HCT116 (cell line): Measurements from ENCODE around the gene ENTHD1. TPM values are rescaled to one million over a fixed set of nuclear protein-coding genes. Genes with fewer than 3 reads are reported as not detected.

Source experiments
- ATAC-seq: fragments of 200-7000 bp; cut with Tn5 transposase; 2 replicates; pipeline ENCODE4 v1.9.1; 2020; ENCODE audit warnings: mild to moderate bottlenecking, moderate library complexity
- BruUV-seq: library from RNA; stranded (reverse); fragments of 400-500 nt; replicated peaks from 2 replicates; lab custom pipeline; 2021; lab: Mats Ljungman, UMichigan
- CTCF ChIA-PET: fragments of 300-600 bp; sonication (Branson Sonifier 250); formaldehyde crosslinking; loops from one replicate; lab custom pipeline; 2021; ENCODE audit warnings: antibody characterized with exemption; lab: Charles Lee
- POLR2A ChIA-PET: fragments of 300-600, 350-600 bp; sonication (Branson Sonifier 250); formaldehyde crosslinking; loops from one replicate; lab custom pipeline; 2021; ENCODE audit warnings: antibody characterized with exemption; lab: Charles Lee
- RAD21 ChIA-PET, 2 experiments: fragments of 300-600 bp; sonication (Branson Sonifier 250); formaldehyde crosslinking; loops; one replicate each; lab custom pipeline; 2023; ENCODE audit warnings: low total read pairs in 2 of 2; ENCODE audit not compliant: uncharacterized antibody in 2 of 2, unreplicated experiment in 2 of 2, low non-redundant PET in 1 of 2; lab: Charles Lee
- DNase-seq: peaks from one replicate; pipeline ENCODE4 v3.0.0-alpha.2; 2010; ENCODE audit warnings: low read depth, low spot score
- H2AFZ ChIP-seq: fragments of 200-600 bp; shearing (Covaris generic), sonication (generic); 2 replicates; pipeline ENCODE4 v1.6.1; 2017; ENCODE audit warnings: low read depth, mixed run types, mixed read lengths, antibody characterized with exemption, low read length; ENCODE audit not compliant: poor library complexity, severe bottlenecking
- H3K27ac ChIP-seq: 2 replicates; pipeline ENCODE4 v1.5.1; 2012; ENCODE audit warnings: low read depth, low read length
- H3K27me3 ChIP-seq: fragments of 200-600 bp; sonication (generic); 2 replicates; pipeline ENCODE4 v1.6.1; 2016; ENCODE audit warnings: mixed run types, low read length, mixed read lengths; ENCODE audit not compliant: insufficient read depth
- H3K36me3 ChIP-seq, 2 experiments: fragments of 200-500 bp in 1 of 2; fragments of 200-600 bp in 1 of 2; sonication (Bioruptor generic) in 1 of 2; sonication (generic) in 1 of 2; 2 replicates each; pipeline versions ENCODE4 v1.5.1 to v1.6.1; 2014 to 2016; ENCODE audit warnings: low read length in 2 of 2, inconsistent platforms in 1 of 2, mixed read lengths in 1 of 2, mixed run types in 1 of 2; ENCODE audit not compliant: insufficient read depth in 2 of 2, control insufficient read depth in 1 of 2
- H3K4me1 ChIP-seq, 2 experiments: fragments of 200-600 bp in 1 of 2; sonication (generic) in 1 of 2; 2 replicates each; pipeline versions ENCODE4 v1.5.1 to v1.6.1; 2012 to 2017; ENCODE audit warnings: low read length in 2 of 2, inconsistent platforms in 1 of 2, mild to moderate bottlenecking in 1 of 2, mixed read lengths in 1 of 2, mixed run types in 1 of 2, moderate library complexity in 1 of 2; ENCODE audit not compliant: insufficient read depth in 2 of 2, control insufficient read depth in 1 of 2
- H3K4me2 ChIP-seq: fragments of 200-600 bp; sonication (generic); 2 replicates; pipeline ENCODE4 v1.6.1; 2017; ENCODE audit warnings: mixed run types, low read length, mixed read lengths
- H3K4me3 ChIP-seq, 2 experiments: fragments of 200-600 bp in 1 of 2; sonication (generic) in 1 of 2; replicated peaks in 1 of 2; 2 replicates each; pipeline ENCODE4 v1.5.1; 2011 to 2016; ENCODE audit warnings: low read length in 2 of 2, control low read depth in 1 of 2, low read depth in 1 of 2, mild to moderate bottlenecking in 1 of 2, mixed read lengths in 1 of 2, mixed run types in 1 of 2
- H3K79me2 ChIP-seq: fragments of 200-600 bp; sonication (generic); 2 replicates; pipeline ENCODE4 v1.6.1; 2017; ENCODE audit warnings: mild to moderate bottlenecking, mixed run types, low read length, moderate library complexity, mixed read lengths; ENCODE audit not compliant: insufficient read depth
- H3K9ac ChIP-seq: fragments of 200-600 bp; sonication (generic); 2 replicates; pipeline ENCODE4 v1.6.1; 2016; ENCODE audit warnings: low read length, mixed read lengths
- H3K9me2 ChIP-seq: fragments of 200-600 bp; sonication (generic), shearing (Covaris generic); 2 replicates; pipeline ENCODE4 v1.6.1; 2017; ENCODE audit warnings: mixed run types, mild to moderate bottlenecking, moderate library complexity; ENCODE audit not compliant: insufficient read depth
- H3K9me3 ChIP-seq, 2 experiments: fragments of 200-500 bp in 1 of 2; fragments of 200-600 bp in 1 of 2; sonication (Bioruptor generic) in 1 of 2; sonication (generic) in 1 of 2; 2 replicates each; pipeline ENCODE4 v1.6.1; 2014 to 2017; ENCODE audit warnings: low read length in 2 of 2, mixed read lengths in 2 of 2, inconsistent platforms in 1 of 2, low read depth in 1 of 2, mild to moderate bottlenecking in 1 of 2, mixed run types in 1 of 2, moderate library complexity in 1 of 2; ENCODE audit not compliant: control insufficient read depth in 1 of 2, insufficient read depth in 1 of 2
- H4K20me1 ChIP-seq: fragments of 200-600 bp; sonication (generic), shearing (Covaris generic); 2 replicates; pipeline ENCODE4 v1.6.1; 2017; ENCODE audit warnings: mixed run types, mild to moderate bottlenecking, moderate library complexity; ENCODE audit not compliant: insufficient read depth
- CEBPB ChIP-seq: IDR thresholded peaks from 2 replicates; pipeline ENCODE4 v1.6.1; 2012; ENCODE audit warnings: low read depth
- ELF1 ChIP-seq: IDR thresholded peaks from 2 replicates; pipeline ENCODE4 v1.6.1; 2012; ENCODE audit warnings: low read depth, borderline replicate concordance
- FOSL1 ChIP-seq: IDR thresholded peaks from 2 replicates; pipeline ENCODE4 v1.6.1; 2012; ENCODE audit warnings: low read depth
- JUND ChIP-seq: IDR thresholded peaks from 2 replicates; pipeline ENCODE4 v1.6.1; 2012
- POLR2AphosphoS5 ChIP-seq: IDR thresholded peaks from 2 replicates; pipeline ENCODE4 v1.6.1; 2011; ENCODE audit warnings: mild to moderate bottlenecking, low read depth, low read length, moderate library complexity
- SRF ChIP-seq: IDR thresholded peaks from 2 replicates; pipeline ENCODE4 v1.6.1; 2012; ENCODE audit warnings: low read depth
- YY1 ChIP-seq: IDR thresholded peaks from 2 replicates; pipeline ENCODE4 v1.6.1; 2011; ENCODE audit warnings: low read length, low read depth, moderate library complexity, mild to moderate bottlenecking; ENCODE audit not compliant: insufficient replicate concordance; ENCODE audit errors: extremely low read depth
- ZNF274 ChIP-seq: fragments of 200-500 bp; sonication (Bioruptor generic); IDR thresholded peaks from 2 replicates; pipeline ENCODE4 v1.6.1; 2014; ENCODE audit warnings: mild to moderate bottlenecking, low read depth, low read length, inconsistent platforms
- intact Hi-C: fragments of 100-400 bp; cut with micrococcal nuclease; formaldehyde crosslinking; loops from 2 replicates; pipeline ENCODE4 v1.10.0; 2022
- total RNA-seq: library from RNA; stranded (reverse); gene quantifications from one replicate; pipeline ENCODE4 v1.2.1, GENCODE V29; 2021; ENCODE audit not compliant: unreplicated experiment
- TF ChIP-seq, protein P1 (sequence below): IDR thresholded peaks from 2 replicates; pipeline ENCODE4 v1.6.1; 2011; ENCODE audit warnings: mild to moderate bottlenecking, low read length, moderate library complexity; ENCODE audit not compliant: insufficient replicate concordance; ENCODE audit errors: extremely low read depth

ENTHD1 gene
- total RNA-seq, 1 experiment from 2014 or later, result not detected

DNA sequence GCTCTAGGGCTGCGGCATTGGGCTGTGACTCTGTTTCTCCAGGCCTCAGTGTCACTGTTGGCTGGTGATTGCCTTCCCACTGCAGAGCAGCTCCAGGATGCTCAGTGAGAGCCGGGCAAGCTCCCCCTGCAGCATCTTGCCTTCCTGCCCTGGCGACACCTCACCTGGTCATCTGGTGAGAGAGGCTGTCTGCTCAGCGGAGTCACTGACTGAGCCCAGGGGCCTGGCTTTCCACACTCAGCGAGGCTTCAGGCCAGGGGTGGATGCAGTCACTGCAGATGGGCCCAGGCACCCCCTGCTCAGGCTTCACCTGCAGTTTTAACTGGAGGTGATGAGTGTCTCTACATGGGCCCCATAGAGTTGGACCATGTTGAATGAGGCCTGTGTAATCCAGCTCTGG lies 186.2 kb downstream of the ENTHD1 start:
- Histone ChIP-seq H3K9me3 (no peaks in the 10 kb centered on the region), H3K79me2 (no peaks in the 10 kb centered on the region), H3K27ac (no peak overlapping the region), H3K9ac (no peak overlapping the region), H3K4me2 (no peak overlapping the region), H4K20me1 (no peaks in the 10 kb centered on the region), H3K9me2 (no peaks in the 10 kb centered on the region), H3K4me1 (no peaks in the 10 kb centered on the region), H2AFZ (no peak overlapping the region), H3K36me3 (no peaks in the 10 kb centered on the region), H3K4me3 (no peak overlapping the region), H3K27me3 (peaks cover 13% of the 10 kb centered on the region)
- intact Hi-C loops, result no loop called here
- ChIA-PET RAD21 (no interaction called here), POLR2A (no interaction called here), CTCF (no interaction called here)
- no TSS peak for BruUV-seq
- ATAC-seq, result no peak
- TF ChIP-seq ZNF274, result no peak
- no peak for TF ChIP-seq CEBPB
- TF ChIP-seq ELF1, result no peak
- no peak for TF ChIP-seq FOSL1
- no peak for TF ChIP-seq YY1
- TF ChIP-seq, protein P1, sequence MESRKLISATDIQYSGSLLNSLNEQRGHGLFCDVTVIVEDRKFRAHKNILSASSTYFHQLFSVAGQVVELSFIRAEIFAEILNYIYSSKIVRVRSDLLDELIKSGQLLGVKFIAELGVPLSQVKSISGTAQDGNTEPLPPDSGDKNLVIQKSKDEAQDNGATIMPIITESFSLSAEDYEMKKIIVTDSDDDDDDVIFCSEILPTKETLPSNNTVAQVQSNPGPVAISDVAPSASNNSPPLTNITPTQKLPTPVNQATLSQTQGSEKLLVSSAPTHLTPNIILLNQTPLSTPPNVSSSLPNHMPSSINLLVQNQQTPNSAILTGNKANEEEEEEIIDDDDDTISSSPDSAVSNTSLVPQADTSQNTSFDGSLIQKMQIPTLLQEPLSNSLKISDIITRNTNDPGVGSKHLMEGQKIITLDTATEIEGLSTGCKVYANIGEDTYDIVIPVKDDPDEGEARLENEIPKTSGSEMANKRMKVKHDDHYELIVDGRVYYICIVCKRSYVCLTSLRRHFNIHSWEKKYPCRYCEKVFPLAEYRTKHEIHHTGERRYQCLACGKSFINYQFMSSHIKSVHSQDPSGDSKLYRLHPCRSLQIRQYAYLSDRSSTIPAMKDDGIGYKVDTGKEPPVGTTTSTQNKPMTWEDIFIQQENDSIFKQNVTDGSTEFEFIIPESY, result no peak
- TF ChIP-seq SRF, result no peak
- TF ChIP-seq POLR2AphosphoS5, result no peak
- TF ChIP-seq JUND, result no peak
- no peak for DNase-seq
